GM12873 (cell line): ENCODE measurements around the gene CD68.

ENCODE experiments used
- CTCF ChIP-seq: IDR thresholded peaks from 2 replicates; pipeline ENCODE4 v1.5.1; 2012; ENCODE audit warnings: low read depth, mild to moderate bottlenecking, moderate library complexity, low read length, control low read depth; ENCODE audit not compliant: insufficient read depth; ENCODE audit errors: missing control alignments

CD68 gene

GRCh38 chr17:7548585-7549400 lies 30.6 kb upstream of the CD68 start, which contains the start of gene TNFSF12:
TSS of gene TNFSF12 (plus strand) at chr17:7549058. CDS start at chr17:7549154, 96 bp downstream.
- TF ChIP-seq CTCF, result peak; percentile 7

GRCh38 chr17:7549401-7550055 lies 29.9 kb upstream of the CD68 start:
- no peak for TF ChIP-seq CTCF

- TF ChIP-seq CTCF, result no peak
Observed at GRCh38 chr17:7550344-7550743, 29.1 kb upstream of the CD68 start.

GRCh38 chr17:7551396-7551795 lies 28.0 kb upstream of the CD68 start:
- no peak for TF ChIP-seq CTCF

GRCh38 chr17:7552621-7553051 lies 26.8 kb upstream of the CD68 start:
- no peak for TF ChIP-seq CTCF

- no peak for TF ChIP-seq CTCF
Observed at GRCh38 chr17:7553356-7553755, 26.1 kb upstream of the CD68 start.

GRCh38 chr17:7555320-7555948 lies 24.0 kb upstream of the CD68 start:
- peak; percentile 30 for TF ChIP-seq CTCF
